Left ventricle myocardium inferior (tissue), 1 donor: ENCODE results near the gene IGSF9B. TPM values are rescaled to one million over a fixed set of nuclear protein-coding genes. Genes with fewer than 3 reads are reported as not detected.

Experiments
- DNase-seq: peaks from one replicate; pipeline ENCODE4 v3.0.0-alpha.2; 2020
- H3K27ac ChIP-seq: fragments of 200-600 bp; replicated peaks from 2 replicates; pipeline ENCODE4 v1.8.0; 2021
- H3K27me3 ChIP-seq: fragments of 200-600 bp; 2 replicates; pipeline ENCODE4 v1.8.0; 2021; ENCODE audit warnings: low read depth
- H3K36me3 ChIP-seq: fragments of 200-600 bp; 2 replicates; pipeline ENCODE4 v1.8.0; 2021
- H3K4me1 ChIP-seq: fragments of 200-600 bp; 2 replicates; pipeline ENCODE4 v1.8.0; 2021
- H3K4me3 ChIP-seq: fragments of 200-600 bp; 2 replicates; pipeline ENCODE4 v1.8.0; 2021; ENCODE audit warnings: mild to moderate bottlenecking, moderate library complexity
- H3K9me3 ChIP-seq: fragments of 200-600 bp; replicated peaks from 2 replicates; pipeline ENCODE4 v1.8.0; 2021
- CTCF ChIP-seq: fragments of 200-600 bp; IDR thresholded peaks from 2 replicates; pipeline ENCODE4 v1.8.0; 2021; ENCODE audit warnings: antibody characterized with exemption, mild to moderate bottlenecking, borderline replicate concordance
- intact Hi-C: fragments of 100-400 bp; cut with micrococcal nuclease; formaldehyde crosslinking; loops from one replicate; pipeline ENCODE4 v1.11.0; 2022
- total RNA-seq: library from RNA; stranded (reverse); fragmentation: NEBNext Ultra II Directional; extraction: Animal tissue kit (Norgen Biotek cat#: 25700); gene quantifications from one replicate; pipeline ENCODE4 v1.2.1, GENCODE V29; 2021
- donor health status: DM: no; HTN: yes; CAD: no; lungs with severe emphysema.

IGSF9B gene
- total RNA-seq, 1 donor from 2014 or later = 44.1 TPM

GRCh38 chr11:133864756-133865155 is 92.0 kb downstream of the IGSF9B start:
- Histone ChIP-seq H3K4me3 (no peak overlapping the region), H3K27ac (no peak overlapping the region), H3K4me1 (no peaks in the 10 kb centered on the region), H3K9me3 (peaks cover 5% of the 10 kb centered on the region), H3K27me3 (peaks cover 34% of the 10 kb centered on the region), H3K36me3 (no peaks in the 10 kb centered on the region)
- no peak for TF ChIP-seq CTCF
- no peak for DNase-seq
- intact Hi-C loops = no loop called here

- H3K4me3 ChIP-seq = no peak overlapping the region
- H3K36me3 ChIP-seq = no peaks in the 10 kb centered on the region
- no peak overlapping the region for H3K27ac ChIP-seq
- H3K27me3 ChIP-seq = peaks cover 47% of the 10 kb centered on the region
- no peaks in the 10 kb centered on the region for H3K4me1 ChIP-seq
- H3K9me3 ChIP-seq = peaks cover 7% of the 10 kb centered on the region
- no peak for DNase-seq
- TF ChIP-seq CTCF = no peak
- intact Hi-C loops = no loop called here
Observed at GRCh38 chr11:133860151-133860550, 96.6 kb downstream of the IGSF9B start.

Other genes starting within 250 kb of the IGSF9B start
- not detected for gene SPATA19, start 111.5 kb downstream of the IGSF9B start, total RNA-seq
- 36.2 TPM for gene JAM3, start 112.1 kb upstream of the IGSF9B start, total RNA-seq